ENCODE data around the gene SMG7. TPM values are rescaled to one million over a fixed set of nuclear protein-coding genes. Genes with fewer than 3 reads are reported as not detected.

SMG7 gene
- total and polyA plus RNA-seq, 2 of the 4 experiments (the other 2 are of a cell fraction) = 18.1 to 22.6 TPM

DNA sequence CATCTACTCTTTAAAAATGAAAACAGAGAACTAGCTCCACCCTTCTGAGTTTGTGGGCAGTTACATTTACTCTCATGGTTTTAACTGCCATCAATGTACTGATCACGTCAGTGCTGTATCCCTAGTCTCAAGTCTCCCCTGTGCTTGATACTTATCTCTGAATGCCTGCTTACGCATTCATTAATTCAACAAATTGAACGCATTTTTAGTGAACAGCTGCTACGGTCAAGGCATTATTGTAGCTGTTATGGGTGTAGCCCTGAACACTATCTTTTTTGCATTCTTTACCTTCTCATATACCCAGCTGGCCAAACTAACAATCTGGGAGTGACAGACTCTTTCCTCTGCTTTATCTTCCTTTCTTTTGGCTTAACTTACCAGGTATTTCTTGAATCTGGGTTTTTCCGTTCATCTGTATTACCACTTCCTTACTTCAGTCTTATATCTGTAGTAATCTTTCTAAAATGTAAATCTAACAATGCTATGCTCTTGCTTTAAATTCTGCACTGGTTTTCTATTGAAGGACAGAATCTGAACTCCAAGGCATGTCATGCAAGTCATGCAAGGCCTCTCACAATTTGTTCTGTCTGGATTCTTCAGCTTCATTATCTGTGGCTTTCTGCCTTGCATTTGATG lies 33.3 kb downstream of the SMG7 start:
- H3K27ac ChIP-seq (ENCODE audit: insufficient read depth, low read length) = no peak overlapping the region
- H3K4me1 ChIP-seq (ENCODE audit: control insufficient read depth, insufficient read depth, low read length) = no peaks in the 10 kb centered on the region; the same call in 1 of the 2 replicates
- no peak overlapping the region for H2AK9ac ChIP-seq (replicated peaks; ENCODE audit: low read depth, low read length, poor library complexity)
- dilution Hi-C loops (cut with HindIII; ENCODE audit: low sequenced_read_pairs, unreplicated experiment) = no loop called here
- H3K9me1 ChIP-seq (ENCODE audit: insufficient read depth, low read length) = no peaks in the 10 kb centered on the region
- no peak overlapping the region for H3K23ac ChIP-seq (ENCODE audit: low read depth, low read length)
- H3K56ac ChIP-seq (ENCODE audit: extremely low read depth, insufficient read depth, low read length) = no peak overlapping the region
- H4K8ac ChIP-seq (ENCODE audit: low read depth in 2 of 2, low read length in 2 of 2) = no peak overlapping the region
- H3K4ac ChIP-seq (ENCODE audit: low read depth, low read length) = no peak overlapping the region
- intact Hi-C loops (cut with micrococcal nuclease) = no loop called here
- BruUV-seq (replicated peaks) = TSS peak; percentile 9
- no peak overlapping the region for H3K18ac ChIP-seq (ENCODE audit: low read depth, low read length)
- H3K9ac ChIP-seq (ENCODE audit: low read depth, low read length) = no peak overlapping the region
- no peak overlapping the region for H3K4me3 ChIP-seq (ENCODE audit: insufficient read depth, low read depth, low read length)
- H3K4me2 ChIP-seq (ENCODE audit: low read depth, low read length) = no peak overlapping the region
- H4K20me1 ChIP-seq (ENCODE audit: insufficient read depth, low read length) = peaks cover 10% of the 10 kb centered on the region; the same call in 1 of the 2 replicates
- H2BK20ac ChIP-seq (ENCODE audit: low read depth, low read length) = no peak overlapping the region
- H2BK15ac ChIP-seq (ENCODE audit: low read depth, low read length) = no peak overlapping the region
- H3K9me3 ChIP-seq (ENCODE audit: control insufficient read depth, insufficient read depth, low read length) = no peaks in the 10 kb centered on the region
- DNase-seq = no peak
- no peak overlapping the region for H2BK5ac ChIP-seq (ENCODE audit: low read depth, low read length, poor library complexity, severe bottlenecking)
- H2AK5ac ChIP-seq (ENCODE audit: low read depth, low read length) = no peak overlapping the region
- no peak overlapping the region for H2AFZ ChIP-seq (replicated peaks; ENCODE audit: low read length, poor library complexity)
- no CpG with 5 or more reads among the region's 5 CpGs for WGBS, 2 experiments (ENCODE audit: extremely low coverage in 2 of 2, insufficient read length in 1 of 2)
- no peak; the same call in 1 of the 2 replicates for ATAC-seq (ENCODE audit: low read depth)
- H3K79me1 ChIP-seq (ENCODE audit: low read depth in 1 of 2, low read length in 2 of 2) = peaks cover 30 to 38% of the 10 kb centered on the region in 2 experiments
- in situ Hi-C loops (cut with MboI; ENCODE audit: low sequenced_read_pairs) = no loop called here
- H3K14ac ChIP-seq (replicated peaks; ENCODE audit: low read depth, low read length) = no peak overlapping the region
- no peak overlapping the region for H4K5ac ChIP-seq (ENCODE audit: low read depth, low read length)
- no peak overlapping the region for H2BK120ac ChIP-seq (ENCODE audit: low read depth, low read length)
- H3K36me3 ChIP-seq (ENCODE audit: control insufficient read depth, insufficient read depth, low read length) = no peaks in the 10 kb centered on the region
- no peaks in the 10 kb centered on the region for H3K27me3 ChIP-seq (ENCODE audit: control insufficient read depth, insufficient read depth, low read length)
- ChIA-PET CTCF (interaction anchor here (0.7 kb wide), 1 partner anchor 9 kb away, joined by 3 read pairs; no protein-coding TSS in a partner anchor), POLR2A (ENCODE audit: unreplicated experiment) (no interaction called here)
- no peak overlapping the region for H4K91ac ChIP-seq (ENCODE audit: insufficient read depth, low read depth, low read length)
- TF ChIP-seq, protein P1, sequence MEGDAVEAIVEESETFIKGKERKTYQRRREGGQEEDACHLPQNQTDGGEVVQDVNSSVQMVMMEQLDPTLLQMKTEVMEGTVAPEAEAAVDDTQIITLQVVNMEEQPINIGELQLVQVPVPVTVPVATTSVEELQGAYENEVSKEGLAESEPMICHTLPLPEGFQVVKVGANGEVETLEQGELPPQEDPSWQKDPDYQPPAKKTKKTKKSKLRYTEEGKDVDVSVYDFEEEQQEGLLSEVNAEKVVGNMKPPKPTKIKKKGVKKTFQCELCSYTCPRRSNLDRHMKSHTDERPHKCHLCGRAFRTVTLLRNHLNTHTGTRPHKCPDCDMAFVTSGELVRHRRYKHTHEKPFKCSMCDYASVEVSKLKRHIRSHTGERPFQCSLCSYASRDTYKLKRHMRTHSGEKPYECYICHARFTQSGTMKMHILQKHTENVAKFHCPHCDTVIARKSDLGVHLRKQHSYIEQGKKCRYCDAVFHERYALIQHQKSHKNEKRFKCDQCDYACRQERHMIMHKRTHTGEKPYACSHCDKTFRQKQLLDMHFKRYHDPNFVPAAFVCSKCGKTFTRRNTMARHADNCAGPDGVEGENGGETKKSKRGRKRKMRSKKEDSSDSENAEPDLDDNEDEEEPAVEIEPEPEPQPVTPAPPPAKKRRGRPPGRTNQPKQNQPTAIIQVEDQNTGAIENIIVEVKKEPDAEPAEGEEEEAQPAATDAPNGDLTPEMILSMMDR (conservative IDR thresholded peaks at IDR 0.05; ENCODE audit: low read depth, low read length) = no peak

Data from IMR-90 (cell line).